ENCODE data around the gene ANK2. TPM values are rescaled to one million over a fixed set of nuclear protein-coding genes. Genes with fewer than 3 reads are reported as not detected.
A peak's percentile ranks its signal among the peaks of the same experiment; 100 is the strongest.

ANK2 gene
- total RNA-seq, 1 donor from 2014 or later, result 77.8 TPM

DNA sequence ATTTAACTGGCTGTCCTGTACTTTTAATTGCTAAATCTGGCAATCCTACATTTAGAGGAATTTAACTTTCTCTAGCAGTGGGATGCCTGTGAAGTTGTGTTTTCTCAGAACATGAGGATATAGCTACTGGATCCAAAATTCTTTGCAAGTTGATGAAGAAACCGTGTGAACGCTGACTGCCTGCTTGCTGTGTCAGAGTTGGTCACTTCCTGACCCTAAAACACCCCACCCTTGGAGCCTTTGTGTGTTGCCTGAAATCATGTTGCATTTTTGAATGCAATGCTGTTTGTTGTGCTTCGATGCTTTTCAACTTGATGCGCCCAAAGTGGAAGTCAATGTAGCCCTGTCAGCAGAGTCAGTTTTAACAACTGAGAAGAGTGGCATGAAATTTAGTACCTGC, 211.2 kb downstream of the ANK2 start:
- no peak overlapping the region for H3K27ac ChIP-seq (ENCODE audit: low read depth, low read length)
- no peak overlapping the region for H3K9ac ChIP-seq (ENCODE audit: low read length)
- H3K4me2 ChIP-seq (ENCODE audit: low read length), result no peak overlapping the region
- peaks cover 10% of the 10 kb centered on the region for H3K36me3 Mint-ChIP-seq (ENCODE audit: low read depth, unreplicated experiment)
- TF ChIP-seq, protein P1, sequence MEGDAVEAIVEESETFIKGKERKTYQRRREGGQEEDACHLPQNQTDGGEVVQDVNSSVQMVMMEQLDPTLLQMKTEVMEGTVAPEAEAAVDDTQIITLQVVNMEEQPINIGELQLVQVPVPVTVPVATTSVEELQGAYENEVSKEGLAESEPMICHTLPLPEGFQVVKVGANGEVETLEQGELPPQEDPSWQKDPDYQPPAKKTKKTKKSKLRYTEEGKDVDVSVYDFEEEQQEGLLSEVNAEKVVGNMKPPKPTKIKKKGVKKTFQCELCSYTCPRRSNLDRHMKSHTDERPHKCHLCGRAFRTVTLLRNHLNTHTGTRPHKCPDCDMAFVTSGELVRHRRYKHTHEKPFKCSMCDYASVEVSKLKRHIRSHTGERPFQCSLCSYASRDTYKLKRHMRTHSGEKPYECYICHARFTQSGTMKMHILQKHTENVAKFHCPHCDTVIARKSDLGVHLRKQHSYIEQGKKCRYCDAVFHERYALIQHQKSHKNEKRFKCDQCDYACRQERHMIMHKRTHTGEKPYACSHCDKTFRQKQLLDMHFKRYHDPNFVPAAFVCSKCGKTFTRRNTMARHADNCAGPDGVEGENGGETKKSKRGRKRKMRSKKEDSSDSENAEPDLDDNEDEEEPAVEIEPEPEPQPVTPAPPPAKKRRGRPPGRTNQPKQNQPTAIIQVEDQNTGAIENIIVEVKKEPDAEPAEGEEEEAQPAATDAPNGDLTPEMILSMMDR (IDR thresholded peaks at IDR 0.05; ENCODE audit: insufficient read depth, low read depth, low read length), result no peak
- TF ChIP-seq EZH2 (IDR thresholded peaks at IDR 0.05; ENCODE audit: insufficient read depth, low read length), result no peak
- no peaks in the 10 kb centered on the region for H3K4me1 Mint-ChIP-seq (ENCODE audit: low read depth, unreplicated experiment)
- FAIRE-seq (no peak), DNase-seq (ENCODE audit: low read depth) (no peak)
- no peaks in the 10 kb centered on the region for H4K20me1 ChIP-seq (ENCODE audit: insufficient read depth, low read length)
- H3K9me3 Mint-ChIP-seq (ENCODE audit: unreplicated experiment), result no peaks in the 10 kb centered on the region
- no peaks in the 10 kb centered on the region for H3K36me3 ChIP-seq (ENCODE audit: insufficient read depth, low read length)
- no peaks in the 10 kb centered on the region for H3K9me3 ChIP-seq (ENCODE audit: insufficient read depth, low read depth, low read length)
- no peaks in the 10 kb centered on the region for H3K79me2 ChIP-seq (ENCODE audit: insufficient read depth, low read length)
- no peaks in the 10 kb centered on the region for H3K4me1 ChIP-seq (ENCODE audit: insufficient read depth, low read length)
- no peak overlapping the region for H3K4me3 Mint-ChIP-seq (ENCODE audit: unreplicated experiment)
- H2AFZ ChIP-seq (ENCODE audit: low read depth, low read length), result no peak overlapping the region
- H3K4me3 ChIP-seq (ENCODE audit: insufficient read depth, low read depth, low read length), result no peak overlapping the region
- H3K27me3 Mint-ChIP-seq (ENCODE audit: low read depth, unreplicated experiment), result no peaks in the 10 kb centered on the region
- no peaks in the 10 kb centered on the region for H3K27me3 ChIP-seq (ENCODE audit: insufficient read depth, low read length)
- H3K27ac Mint-ChIP-seq (ENCODE audit: unreplicated experiment), result no peak overlapping the region

DNA sequence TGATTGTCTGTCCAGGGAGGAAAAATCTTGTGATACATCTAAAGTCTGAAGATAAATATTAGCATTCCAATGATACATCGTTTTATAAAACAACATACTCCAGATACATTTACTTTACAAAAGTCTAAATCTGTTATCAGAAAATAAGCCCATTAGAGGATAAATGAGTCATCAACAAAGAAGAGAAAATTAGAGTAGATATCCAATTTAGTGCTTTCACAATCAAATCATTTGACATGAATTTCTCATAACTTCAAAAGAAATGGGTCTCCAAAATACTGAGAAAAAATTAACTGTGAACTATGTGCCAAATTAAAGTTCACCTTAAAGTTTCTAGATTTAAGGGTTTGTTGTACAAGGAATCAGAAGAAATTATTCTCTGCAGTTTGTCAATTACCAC, 213.8 kb downstream of the ANK2 start:
- H2AFZ ChIP-seq (ENCODE audit: low read depth, low read length), result no peak overlapping the region
- no peaks in the 10 kb centered on the region for H3K79me2 ChIP-seq (ENCODE audit: insufficient read depth, low read length)
- H3K36me3 ChIP-seq (ENCODE audit: insufficient read depth, low read length), result no peaks in the 10 kb centered on the region
- no peak for FAIRE-seq
- Mint-ChIP-seq H3K36me3 (ENCODE audit: low read depth, unreplicated experiment) (peaks cover 19% of the 10 kb centered on the region), H3K27me3 (ENCODE audit: low read depth, unreplicated experiment) (no peaks in the 10 kb centered on the region), H3K9me3 (ENCODE audit: unreplicated experiment) (peaks cover 5% of the 10 kb centered on the region), H3K4me3 (ENCODE audit: unreplicated experiment) (no peak overlapping the region), H3K27ac (ENCODE audit: unreplicated experiment) (no peak overlapping the region), H3K4me1 (ENCODE audit: low read depth, unreplicated experiment) (no peaks in the 10 kb centered on the region)
- TF ChIP-seq, protein P1 (IDR thresholded peaks at IDR 0.05; ENCODE audit: insufficient read depth, low read depth, low read length), result no peak
- no peak for TF ChIP-seq EZH2 (IDR thresholded peaks at IDR 0.05; ENCODE audit: insufficient read depth, low read length)
- H3K9me3 ChIP-seq (ENCODE audit: insufficient read depth, low read depth, low read length), result no peaks in the 10 kb centered on the region
- no peak overlapping the region for H3K4me3 ChIP-seq (ENCODE audit: insufficient read depth, low read depth, low read length)
- no peak for DNase-seq (ENCODE audit: low read depth)
- H3K4me2 ChIP-seq (ENCODE audit: low read length), result no peak overlapping the region
- no peaks in the 10 kb centered on the region for H3K27me3 ChIP-seq (ENCODE audit: insufficient read depth, low read length)
- no peak overlapping the region for H3K27ac ChIP-seq (ENCODE audit: low read depth, low read length)
- H3K9ac ChIP-seq (ENCODE audit: low read length), result no peak overlapping the region
- no peaks in the 10 kb centered on the region for H4K20me1 ChIP-seq (ENCODE audit: insufficient read depth, low read length)
- no peaks in the 10 kb centered on the region for H3K4me1 ChIP-seq (ENCODE audit: insufficient read depth, low read length)

DNA sequence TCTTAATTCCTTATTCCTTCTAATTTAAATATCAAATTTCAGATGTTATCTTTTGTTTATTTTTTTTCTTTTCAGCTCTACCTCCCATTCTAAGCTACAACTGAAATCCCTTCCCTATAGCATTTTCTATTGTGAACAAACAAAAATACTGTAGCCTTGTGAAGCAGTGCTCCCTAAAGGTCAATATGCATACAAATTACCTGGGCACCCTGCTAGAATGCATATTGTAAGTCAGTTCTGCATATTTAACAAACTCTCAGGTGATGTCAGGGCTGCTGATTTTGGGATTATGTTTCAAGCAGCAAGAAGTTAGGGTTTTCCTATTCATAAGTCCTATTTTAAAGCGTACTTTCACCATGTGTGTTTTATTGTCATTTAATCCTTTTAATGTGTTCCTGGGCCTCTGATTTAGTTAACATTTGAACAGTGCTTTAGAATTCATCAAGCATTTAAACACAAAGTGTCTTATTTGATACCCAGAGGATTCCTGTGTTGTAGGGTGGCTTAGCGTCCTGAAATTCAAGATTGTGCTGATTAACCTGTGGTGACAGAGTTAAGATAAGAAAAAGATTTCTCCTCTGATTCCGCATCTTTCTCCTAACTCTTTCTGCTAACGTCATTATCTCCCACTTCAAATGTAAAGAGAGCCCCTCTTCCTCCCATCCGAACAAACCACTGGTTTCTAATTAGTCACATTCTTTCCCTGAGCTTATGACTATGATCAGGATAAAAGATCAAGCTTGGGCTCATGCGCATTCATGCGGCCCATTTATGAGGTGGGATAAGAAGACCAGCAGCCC, 221.3 kb downstream of the ANK2 start:
- Mint-ChIP-seq H3K27me3 (ENCODE audit: low read depth, unreplicated experiment) (no peaks in the 10 kb centered on the region), H3K4me1 (ENCODE audit: low read depth, unreplicated experiment) (no peaks in the 10 kb centered on the region), H3K9me3 (ENCODE audit: unreplicated experiment) (peaks cover 5% of the 10 kb centered on the region), H3K36me3 (ENCODE audit: low read depth, unreplicated experiment) (peaks cover 22% of the 10 kb centered on the region), H3K27ac (ENCODE audit: unreplicated experiment) (no peak overlapping the region), H3K4me3 (ENCODE audit: unreplicated experiment) (no peak overlapping the region)
- H2AFZ ChIP-seq (ENCODE audit: low read depth, low read length), result no peak overlapping the region
- no peak for TF ChIP-seq EZH2 (IDR thresholded peaks at IDR 0.05; ENCODE audit: insufficient read depth, low read length)
- TF ChIP-seq, protein P1 (IDR thresholded peaks at IDR 0.05; ENCODE audit: insufficient read depth, low read depth, low read length), result no peak
- no peaks in the 10 kb centered on the region for H3K9me3 ChIP-seq (ENCODE audit: insufficient read depth, low read depth, low read length)
- FAIRE-seq (peak; percentile 80), DNase-seq (ENCODE audit: low read depth) (no peak)
- no peaks in the 10 kb centered on the region for H3K36me3 ChIP-seq (ENCODE audit: insufficient read depth, low read length)
- no peak overlapping the region for H3K9ac ChIP-seq (ENCODE audit: low read length)
- H3K4me3 ChIP-seq (ENCODE audit: insufficient read depth, low read depth, low read length), result no peak overlapping the region
- no peaks in the 10 kb centered on the region for H4K20me1 ChIP-seq (ENCODE audit: insufficient read depth, low read length)
- no peak overlapping the region for H3K27ac ChIP-seq (ENCODE audit: low read depth, low read length)
- no peak overlapping the region for H3K4me2 ChIP-seq (ENCODE audit: low read length)
- H3K4me1 ChIP-seq (ENCODE audit: insufficient read depth, low read length), result no peaks in the 10 kb centered on the region
- H3K79me2 ChIP-seq (ENCODE audit: insufficient read depth, low read length), result no peaks in the 10 kb centered on the region
- H3K27me3 ChIP-seq (ENCODE audit: insufficient read depth, low read length), result no peaks in the 10 kb centered on the region

All from astrocyte (in vitro differentiated cells and primary cell).